ENCODE results near the gene NEMF. TPM values are rescaled to one million over a fixed set of nuclear protein-coding genes. Genes with fewer than 3 reads are reported as not detected.
A peak's percentile ranks its signal among the peaks of the same experiment; 100 is the strongest.

NEMF gene
- total RNA-seq, 1 experiment from 2014 or later, result 57.7 TPM

GRCh38 chr14:49767571-49768300, 84.9 kb downstream of the NEMF start, which contains the start of gene KLHDC2:
Gene KLHDC2 (plus strand): TSS chr14:49768153. CDS start chr14:49768469, 316 bp downstream.
- H3K79me2 ChIP-seq (ENCODE audit: insufficient read depth, low read length), result peaks cover 17% of the 10 kb centered on the region; the same call in 1 of the 2 replicates
- no peaks in the 10 kb centered on the region for H3K36me3 ChIP-seq (ENCODE audit: control insufficient read depth in 1 of 2, insufficient read depth in 2 of 2, low read length in 2 of 2)
- H3K4me3 ChIP-seq (replicated peaks in 1 of 2; ENCODE audit: low read depth in 1 of 2, low read length in 2 of 2), result peak within 1 kb of the TSS; percentile 74 to 99
- H3K9ac ChIP-seq (ENCODE audit: low read length), result peak within 1 kb of the TSS; percentile 96
- intact Hi-C loops (cut with micrococcal nuclease), result loop anchor here (1.0 to 5.0 kb wide), 2 partner anchors 80 to 133 kb away; partner anchors contain the start of gene POLE2
- H3K27me3 ChIP-seq (ENCODE audit: insufficient read depth, low read length), result no peaks in the 10 kb centered on the region
- DNase-seq (ENCODE audit: low read depth, low spot score) (peak; percentile 59), ATAC-seq (peak; percentile 90)
- ChIA-PET RAD21 (ENCODE audit: low non-redundant PET in 1 of 2, low total read pairs in 2 of 2, uncharacterized antibody in 2 of 2, unreplicated experiment in 2 of 2) (interaction anchor here (0.6 to 1.4 kb wide), 5 partner anchors 61 to 180 kb away, joined by 3 to 5 read pairs (median 3); no protein-coding TSS in a partner anchor), POLR2A (interaction anchor here (0.6 to 2.1 kb wide), 9 partner anchors 13 to 134 kb away, joined by 3 to 8 read pairs (median 3); partner anchors contain the start of gene NEMF), CTCF (interaction anchor here (1.3 to 1.4 kb wide), 3 partner anchors 8 to 134 kb away, joined by 3 to 9 read pairs (median 3); no protein-coding TSS in a partner anchor)
- no peaks in the 10 kb centered on the region for H3K9me2 ChIP-seq (ENCODE audit: insufficient read depth)
- peaks cover 13 to 32% of the 10 kb centered on the region in 2 experiments for H3K4me1 ChIP-seq (ENCODE audit: control insufficient read depth in 1 of 2, insufficient read depth in 2 of 2, low read length in 2 of 2)
- H2AFZ ChIP-seq (ENCODE audit: low read depth, low read length, poor library complexity, severe bottlenecking), result peak within 1 kb of the TSS; percentile 95
- H3K27ac ChIP-seq (ENCODE audit: low read depth, low read length), result peak within 1 kb of the TSS; percentile 95
- H3K4me2 ChIP-seq (ENCODE audit: low read length), result peak within 1 kb of the TSS; percentile 97
- BruUV-seq (replicated peaks), result TSS peak; percentile 81
- H4K20me1 ChIP-seq (ENCODE audit: insufficient read depth), result no peaks in the 10 kb centered on the region
- H3K9me3 ChIP-seq (ENCODE audit: control insufficient read depth in 1 of 2, insufficient read depth in 1 of 2, low read depth in 1 of 2, low read length in 2 of 2), result no peaks in the 10 kb centered on the region
- TF ChIP-seq FOSL1 (IDR thresholded peaks at IDR 0.05; ENCODE audit: low read depth) (no peak), POLR2A (IDR thresholded peaks at IDR 0.05; ENCODE audit: borderline replicate concordance, extremely low read depth, insufficient read depth, insufficient read length) (peak; percentile 54), ZFX (IDR thresholded peaks at IDR 0.05) (peak; percentile 87), MAX (IDR thresholded peaks at IDR 0.05) (peak; percentile 63), SRF (IDR thresholded peaks at IDR 0.05; ENCODE audit: low read depth) (peak; percentile 54; the same call in 1 of the 2 replicates), TCF7L2 (IDR thresholded peaks at IDR 0.05; ENCODE audit: borderline replicate concordance, extremely low read depth, insufficient read depth, insufficient read length) (peak; percentile 46), SIN3A (IDR thresholded peaks at IDR 0.05; ENCODE audit: low read depth) (peak; percentile 62), EZH2phosphoT487 (IDR thresholded peaks at IDR 0.05; ENCODE audit: borderline replicate concordance) (no peak), CEBPB (IDR thresholded peaks at IDR 0.05; ENCODE audit: low read depth) (no peak), POLR2AphosphoS5 (IDR thresholded peaks at IDR 0.05; ENCODE audit: low read depth, low read length) (peak; percentile 88), ZNF274 (IDR thresholded peaks at IDR 0.05; ENCODE audit: low read depth, low read length) (no peak), ATF3 (IDR thresholded peaks at IDR 0.05) (no peak), YY1 (IDR thresholded peaks at IDR 0.05; ENCODE audit: extremely low read depth, insufficient replicate concordance, low read depth, low read length) (peak; percentile 6), REST (IDR thresholded peaks at IDR 0.05; ENCODE audit: low read depth) (no peak), JUND (IDR thresholded peaks at IDR 0.05) (0 out of 2 replicates have a peak, but pooled peaks have one; percentile 16), EGR1 (IDR thresholded peaks at IDR 0.05; ENCODE audit: low read depth) (peak; percentile 22; the same call in 1 of the 2 replicates), RAD21 (IDR thresholded peaks at IDR 0.05; ENCODE audit: low read depth) (no peak), CTCF (IDR thresholded peaks at IDR 0.05 in 2 of 3, conservative IDR thresholded peaks at IDR 0.05 in 1 of 3; ENCODE audit: borderline replicate concordance in 1 of 3, insufficient read depth in 1 of 3, low read depth in 2 of 3, low read length in 2 of 3) (peak in 2 of 3 experiments; percentile 6 to 51; a peak in 3 of 6 replicates)
